ENCODE measurements around the gene PAPPA2. TPM values are rescaled to one million over a fixed set of nuclear protein-coding genes. Genes with fewer than 3 reads are reported as not detected.
A peak's percentile ranks its signal among the peaks of the same experiment; 100 is the strongest.

The PAPPA2 gene
- total RNA-seq, 2 experiments from 2014 or later = 0.19 to 0.37 TPM

GRCh38 chr1:176880955-176881595 lies 418.1 kb downstream of the PAPPA2 start:
- intact Hi-C loops (cut with micrococcal nuclease) = loop anchor here (1.0 to 5.0 kb wide), 4 partner anchors 321 to 1729 kb away; no protein-coding TSS in a partner anchor
- no peaks in the 10 kb centered on the region for H3K9me3 Mint-ChIP-seq
- H3K4me3 Mint-ChIP-seq = no peak overlapping the region
- no peak overlapping the region for H3K27ac Mint-ChIP-seq
- peak; percentile 65 for DNase-seq
- H3K4me1 Mint-ChIP-seq (ENCODE audit: low read depth) = no peaks in the 10 kb centered on the region
- CTCF ChIA-PET = interaction anchor here (0.7 to 1.2 kb wide), 4 partner anchors 44 to 321 kb away, joined by 3 read pairs; no protein-coding TSS in a partner anchor
- H3K27me3 Mint-ChIP-seq (ENCODE audit: low read depth) = no peaks in the 10 kb centered on the region
- H3K36me3 Mint-ChIP-seq (ENCODE audit: low read depth) = no peaks in the 10 kb centered on the region

- Mint-ChIP-seq H3K27me3 (ENCODE audit: low read depth) (no peaks in the 10 kb centered on the region), H3K36me3 (ENCODE audit: low read depth) (no peaks in the 10 kb centered on the region), H3K4me1 (ENCODE audit: low read depth) (no peaks in the 10 kb centered on the region), H3K9me3 (no peaks in the 10 kb centered on the region), H3K4me3 (no peak overlapping the region), H3K27ac (no peak overlapping the region)
- CTCF ChIA-PET = no interaction called here
- DNase-seq = no peak
- intact Hi-C loops (cut with micrococcal nuclease) = loop anchor here (5.0 kb wide), 2 partner anchors 1507 to 1732 kb away; no protein-coding TSS in a partner anchor
Measured at GRCh38 chr1:176884286-176884685, 421.3 kb downstream of the PAPPA2 start.

- H3K36me3 Mint-ChIP-seq (ENCODE audit: low read depth) = no peaks in the 10 kb centered on the region
- no peak overlapping the region for H3K27ac Mint-ChIP-seq
- H3K4me3 Mint-ChIP-seq = no peak overlapping the region
- intact Hi-C loops (cut with micrococcal nuclease) = loop anchor here (5.0 kb wide), 2 partner anchors 1508 to 1733 kb away; no protein-coding TSS in a partner anchor
- H3K9me3 Mint-ChIP-seq = no peaks in the 10 kb centered on the region
- CTCF ChIA-PET = no interaction called here
- DNase-seq = no peak
- no peaks in the 10 kb centered on the region for H3K27me3 Mint-ChIP-seq (ENCODE audit: low read depth)
- H3K4me1 Mint-ChIP-seq (ENCODE audit: low read depth) = no peaks in the 10 kb centered on the region
Measured at GRCh38 chr1:176884911-176885310, 421.9 kb downstream of the PAPPA2 start.

- Mint-ChIP-seq H3K4me1 (ENCODE audit: low read depth) (no peaks in the 10 kb centered on the region), H3K4me3 (no peak overlapping the region), H3K36me3 (ENCODE audit: low read depth) (no peaks in the 10 kb centered on the region), H3K27me3 (ENCODE audit: low read depth) (peaks cover 2% of the 10 kb centered on the region), H3K9me3 (no peaks in the 10 kb centered on the region), H3K27ac (no peak overlapping the region)
- no peak for DNase-seq
- CTCF ChIA-PET = no interaction called here
- intact Hi-C loops (cut with micrococcal nuclease) = no loop called here
Measured at GRCh38 chr1:176885341-176885740, 422.4 kb downstream of the PAPPA2 start.

- Mint-ChIP-seq H3K27ac (no peak overlapping the region), H3K9me3 (no peaks in the 10 kb centered on the region), H3K36me3 (ENCODE audit: low read depth) (no peaks in the 10 kb centered on the region), H3K4me3 (no peak overlapping the region), H3K27me3 (ENCODE audit: low read depth) (peaks cover 2% of the 10 kb centered on the region), H3K4me1 (ENCODE audit: low read depth) (no peaks in the 10 kb centered on the region)
- CTCF ChIA-PET = no interaction called here
- DNase-seq = no peak
- intact Hi-C loops (cut with micrococcal nuclease) = no loop called here
Measured at GRCh38 chr1:176885751-176886150, 422.8 kb downstream of the PAPPA2 start.

- intact Hi-C loops (cut with micrococcal nuclease) = no loop called here
- no peak overlapping the region for H3K4me3 Mint-ChIP-seq
- H3K4me1 Mint-ChIP-seq (ENCODE audit: low read depth) = no peaks in the 10 kb centered on the region
- no peak for DNase-seq
- CTCF ChIA-PET = no interaction called here
- H3K27me3 Mint-ChIP-seq (ENCODE audit: low read depth) = peaks cover 2% of the 10 kb centered on the region
- H3K36me3 Mint-ChIP-seq (ENCODE audit: low read depth) = no peaks in the 10 kb centered on the region
- no peaks in the 10 kb centered on the region for H3K9me3 Mint-ChIP-seq
- no peak overlapping the region for H3K27ac Mint-ChIP-seq
Measured at GRCh38 chr1:176888471-176889032, 425.6 kb downstream of the PAPPA2 start.

GRCh38 chr1:176893625-176894352 lies 430.8 kb downstream of the PAPPA2 start:
- no peaks in the 10 kb centered on the region for H3K9me3 Mint-ChIP-seq

GRCh38 chr1:176894450-176894849 lies 431.5 kb downstream of the PAPPA2 start:
- intact Hi-C loops (cut with micrococcal nuclease) = no loop called here
- DNase-seq = no peak
- peaks cover 14% of the 10 kb centered on the region for H3K27me3 Mint-ChIP-seq (ENCODE audit: low read depth)
- H3K27ac Mint-ChIP-seq = no peak overlapping the region
- H3K4me3 Mint-ChIP-seq = no peak overlapping the region
- no peaks in the 10 kb centered on the region for H3K36me3 Mint-ChIP-seq (ENCODE audit: low read depth)
- no peaks in the 10 kb centered on the region for H3K9me3 Mint-ChIP-seq
- CTCF ChIA-PET = no interaction called here
- peaks cover 4% of the 10 kb centered on the region for H3K4me1 Mint-ChIP-seq (ENCODE audit: low read depth)

More at GRCh38 chr1:176893625-176894352, 430.8 kb downstream of the PAPPA2 start:
- no peaks in the 10 kb centered on the region for H3K36me3 Mint-ChIP-seq (ENCODE audit: low read depth)
- no peak overlapping the region for H3K27ac Mint-ChIP-seq
- H3K27me3 Mint-ChIP-seq (ENCODE audit: low read depth) = peaks cover 14% of the 10 kb centered on the region
- intact Hi-C loops (cut with micrococcal nuclease) = no loop called here
- CTCF ChIA-PET = interaction anchor here (1.4 kb wide), 1 partner anchor 14 kb away, joined by 3 read pairs; no protein-coding TSS in a partner anchor
- peaks cover 4% of the 10 kb centered on the region for H3K4me1 Mint-ChIP-seq (ENCODE audit: low read depth)
- DNase-seq = no peak
- H3K4me3 Mint-ChIP-seq = no peak overlapping the region

Measured in activated naive CD4-positive, alpha-beta T cell treated with anti-CD3 and anti-CD28 coated beads for 36 hours (primary cell).